ENCODE measurements around the gene RBMS1. TPM values are rescaled to one million over a fixed set of nuclear protein-coding genes. Genes with fewer than 3 reads are reported as not detected.

Gene RBMS1
- total and polyA plus RNA-seq, 4 donors, result 7.9 to 23.5 (median 15.5) TPM

- peaks cover 0 to 8% (median 4%) of the 10 kb centered on the region in 4 donors for H3K36me3 ChIP-seq (ENCODE audit: control insufficient read depth in 4 of 4, insufficient read depth in 3 of 4, low read depth in 1 of 4, low read length in 3 of 4)
Measured at GRCh38 chr2:160288324-160288723, 205.3 kb downstream of the RBMS1 start.

More at GRCh38 chr2:160288324-160288723, 205.3 kb downstream of the RBMS1 start:
- DNase-seq (ENCODE audit: low spot score), result no peak
- Histone ChIP-seq H3K27me3 (ENCODE audit: control insufficient read depth in 4 of 4, insufficient read depth in 4 of 4, low read length in 3 of 4) (no peaks in the 10 kb centered on the region), H3K9me3 (ENCODE audit: control insufficient read depth in 4 of 4, low read length in 3 of 4) (no peaks in the 10 kb centered on the region), H3K9ac (ENCODE audit: low read depth in 1 of 2, low read length in 2 of 2) (no peak overlapping the region), H3K4me3 (ENCODE audit: low read depth in 1 of 3, low read length in 3 of 3) (no peak overlapping the region), H3K27ac (ENCODE audit: low read depth in 1 of 2, low read length in 2 of 2) (no peak overlapping the region), H3K4me1 (ENCODE audit: control insufficient read depth in 4 of 4, insufficient read depth in 4 of 4, low read length in 3 of 4) (no peaks in the 10 kb centered on the region)
- TF ChIP-seq ATF3 (IDR thresholded peaks at IDR 0.05), result no peak
- TF ChIP-seq REST (IDR thresholded peaks at IDR 0.05), result no peak
- TF ChIP-seq TAF1 (conservative IDR thresholded peaks at IDR 0.05), result no peak
- TF ChIP-seq RAD21 (IDR thresholded peaks at IDR 0.05), result no peak
- TF ChIP-seq FOXA2 (IDR thresholded peaks at IDR 0.05), result no peak
- no peak for TF ChIP-seq MAX (IDR thresholded peaks at IDR 0.05)
- TF ChIP-seq FOXA1 (IDR thresholded peaks at IDR 0.05), result no peak
- TF ChIP-seq CTCF (IDR thresholded peaks at IDR 0.05; ENCODE audit: low read depth, low read length, missing input control), result no peak
- TF ChIP-seq ZBTB33 (IDR thresholded peaks at IDR 0.05), result no peak
- TF ChIP-seq HNF4A (conservative IDR thresholded peaks at IDR 0.05), result no peak
- TF ChIP-seq HNF4G (IDR thresholded peaks at IDR 0.05), result no peak
- no peak for TF ChIP-seq YY1 (IDR thresholded peaks at IDR 0.05)
- 92% methylated on average over 2 of the region's 2 CpGs for WGBS
